Heart left ventricle (tissue), 13 donors: ENCODE data around the gene OGA.

Experiments used
- CTCF ChIP-seq, 12 donors: fragments of 200-600 bp; sonication (generic) in 4 of 12; IDR thresholded peaks; one replicate each; pipeline versions ENCODE4 v1.5.0 to v1.8.0; 2018 to 2022; ENCODE audit warnings: antibody characterized with exemption in 12 of 12, mild to moderate bottlenecking in 5 of 12
- POLR2A ChIP-seq, 2 donors: fragments of 450-650 bp; IDR thresholded peaks; one replicate each; pipeline ENCODE4 v1.6.1; 2017; ENCODE audit warnings: antibody characterized with exemption in 2 of 2, mild to moderate bottlenecking in 2 of 2, moderate library complexity in 2 of 2
- donor health status: ischemic (EF 13 %, LVEDD 7.1; RV severe dilation, severe dysfunction).
- donor health status: DM: no; HTN: yes; CAD: no.
- donor health status: DM: no; HTN: no; CAD: no.
- donor health status: ischemic (EF 25% LVEDD 6.9; RV normal size, moderate dysfunction).
- donor health status: ischemic (EF 25% LVEDD 5.7; RV mildly dilated, moderate dysfunction).
- donor health status: ischemic (EF 35%, LVEDD 5.7; RV mildly dilated, moderate dysfunction).
- donor health status: nonischemic (EF 11% LVEDD 7.7; RV severe dilation, severe dysfunction).
- donor health status: DM: yes; HTN: yes; CAD: no.
- donor health status: PGD.
- donor health status: ischemic (EF 29% LVEDD 5.4; RV normal size, mild dysfunction).
- donor health status: nonischemic (EF 23%, LVEDD 6.1; RV moderate dilation, normal function).

- no peak for TF ChIP-seq POLR2A (IDR thresholded peaks at IDR 0.05)
- TF ChIP-seq CTCF (IDR thresholded peaks at IDR 0.05), result no peak
These were observed 58.7 kb downstream of the OGA start for GRCh38 chr10:101759309-101760247.
